Prostate gland (tissue), 2 donors: ENCODE data around the gene RAI1.
"Not testable (repeated sequence)": the region's sequence is repeated elsewhere in the genome, so short reads cannot be mapped to it uniquely, and the experiment has no call there.

Experiments
- CTCF ChIP-seq, 4 experiments: fragments of 200-600 bp in 2 of 4; fragments of 450-650 bp in 2 of 4; sonication (generic) in 2 of 4; IDR thresholded peaks; 1 replicate in 3 of 4; 2 replicates in 1 of 4; pipeline ENCODE4 v1.5.1; 2016 to 2019; ENCODE audit warnings: antibody characterized with exemption in 4 of 4, mild to moderate bottlenecking in 2 of 4, moderate library complexity in 2 of 4
- POLR2A ChIP-seq: fragments of 450-650 bp; IDR thresholded peaks from one replicate; pipeline ENCODE4 v1.6.1; 2016; ENCODE audit warnings: antibody characterized with exemption, mild to moderate bottlenecking
- POLR2AphosphoS5 ChIP-seq: sonication (generic); formaldehyde crosslinking; IDR thresholded peaks from one replicate; pipeline ENCODE4 v1.6.1; 2017; ENCODE audit warnings: antibody characterized with exemption

- TF ChIP-seq CTCF (IDR thresholded peaks at IDR 0.05); POLR2A; POLR2AphosphoS5: not testable (repeated sequence)
Observed at GRCh38 chr17:17645148-17645547, 36.1 kb upstream of the RAI1 start.
